Suprapubic skin (tissue), 4 donors: ENCODE measurements around the gene HSP90AB1.

ENCODE experiments used
- CTCF ChIP-seq, 2 donors: fragments of 200-600 bp in 1 of 2; fragments of 450-650 bp in 1 of 2; sonication (generic) in 1 of 2; IDR thresholded peaks; one replicate each; pipeline ENCODE4 v1.5.1; 2016 to 2019; ENCODE audit warnings: antibody characterized with exemption in 2 of 2, mild to moderate bottlenecking in 1 of 2, moderate library complexity in 1 of 2
- POLR2A ChIP-seq, 2 donors: fragments of 450-650 bp; IDR thresholded peaks; one replicate each; pipeline ENCODE4 v1.6.1; 2017; ENCODE audit warnings: antibody characterized with exemption in 2 of 2, mild to moderate bottlenecking in 2 of 2, moderate library complexity in 2 of 2
- POLR2AphosphoS5 ChIP-seq, 3 donors: sonication (generic); formaldehyde crosslinking; IDR thresholded peaks; one replicate each; pipeline ENCODE4 v1.6.1; 2017; ENCODE audit warnings: antibody characterized with exemption in 3 of 3

GRCh38 chr6:44221291-44221960, 25.5 kb upstream of the HSP90AB1 start:
- peak; percentile 75 to 90 for TF ChIP-seq CTCF (IDR thresholded peaks at IDR 0.05)
- TF ChIP-seq POLR2A (IDR thresholded peaks at IDR 0.05): no peak
- TF ChIP-seq POLR2AphosphoS5 (IDR thresholded peaks at IDR 0.05): peak in 2 of 3 donors; percentile 92
